ENCODE data around the gene IRX3. TPM values are rescaled to one million over a fixed set of nuclear protein-coding genes. Genes with fewer than 3 reads are reported as not detected.

The IRX3 gene
- total and polyA plus RNA-seq, 4 donors: 25.6 to 84.2 (median 56.8) TPM

- ATAC-seq (ENCODE audit: insufficient read depth, low FRiP score) (no peak), DNase-seq (peak in 1 of 3 donors; percentile 27)
- WGBS, 2 donors: 22 to 28% methylated on average over 56 to 57 of the region's 57 CpGs
- H3K9me3 ChIP-seq (ENCODE audit: control insufficient read depth in 4 of 4, insufficient read depth in 3 of 4, low read length in 3 of 4): peaks cover 0 to 5% (median 0%) of the 10 kb centered on the region in 4 donors
- H3K27me3 ChIP-seq (ENCODE audit: control insufficient read depth in 3 of 3, insufficient read depth in 3 of 3, low read length in 2 of 3): peaks cover 6 to 71% (median 68%) of the 10 kb centered on the region in 3 donors
- no peak overlapping the region for H3K27ac ChIP-seq (ENCODE audit: low read depth in 1 of 2, low read length in 1 of 2)
- no peak for TF ChIP-seq CTCF (IDR thresholded peaks at IDR 0.05; ENCODE audit: control extremely low read depth, extremely low read depth)
- peaks cover 0 to 17% (median 4%) of the 10 kb centered on the region in 5 donors for H3K4me1 ChIP-seq (ENCODE audit: control insufficient read depth in 5 of 5, insufficient read depth in 5 of 5, low read length in 5 of 5)
- no peaks in the 10 kb centered on the region for H3K36me3 ChIP-seq (ENCODE audit: control insufficient read depth in 4 of 4, insufficient read depth in 4 of 4, low read length in 4 of 4)
- H3K9ac ChIP-seq (ENCODE audit: insufficient read depth in 1 of 2, low read length in 2 of 2): no peak overlapping the region
- H3K4me3 ChIP-seq: no peak overlapping the region
Observed at GRCh38 chr16:54289242-54289944, 2.8 kb upstream of the IRX3 start.

- no peak overlapping the region for H3K27ac ChIP-seq (ENCODE audit: low read depth in 1 of 2, low read length in 1 of 2)
- peaks cover 0 to 5% (median 0%) of the 10 kb centered on the region in 4 donors for H3K9me3 ChIP-seq (ENCODE audit: control insufficient read depth in 4 of 4, insufficient read depth in 3 of 4, low read length in 3 of 4)
- 20 to 29% methylated on average over 25 of the region's 25 CpGs for WGBS, 2 donors
- peaks cover 6 to 68% (median 64%) of the 10 kb centered on the region in 3 donors for H3K27me3 ChIP-seq (ENCODE audit: control insufficient read depth in 3 of 3, insufficient read depth in 3 of 3, low read length in 2 of 3)
- DNase-seq (no peak), ATAC-seq (ENCODE audit: insufficient read depth, low FRiP score) (no peak)
- H3K9ac ChIP-seq (ENCODE audit: insufficient read depth in 1 of 2, low read length in 2 of 2): no peak overlapping the region
- H3K4me1 ChIP-seq (ENCODE audit: control insufficient read depth in 5 of 5, insufficient read depth in 5 of 5, low read length in 5 of 5): peaks cover 0 to 19% (median 4%) of the 10 kb centered on the region in 5 donors
- no peaks in the 10 kb centered on the region for H3K36me3 ChIP-seq (ENCODE audit: control insufficient read depth in 4 of 4, insufficient read depth in 4 of 4, low read length in 4 of 4)
- no peak for TF ChIP-seq CTCF (IDR thresholded peaks at IDR 0.05; ENCODE audit: control extremely low read depth, extremely low read depth)
- no peak overlapping the region for H3K4me3 ChIP-seq
Observed at GRCh38 chr16:54288835-54289241, 2.3 kb upstream of the IRX3 start.

GRCh38 chr16:54288030-54288834, 1.6 kb upstream of the IRX3 start:
- no peak overlapping the region for H3K27ac ChIP-seq (ENCODE audit: low read depth in 1 of 2, low read length in 1 of 2)
- no peaks in the 10 kb centered on the region for H3K36me3 ChIP-seq (ENCODE audit: control insufficient read depth in 4 of 4, insufficient read depth in 4 of 4, low read length in 4 of 4)
- H3K4me1 ChIP-seq (ENCODE audit: control insufficient read depth in 5 of 5, insufficient read depth in 5 of 5, low read length in 5 of 5): peaks cover 0 to 20% (median 4%) of the 10 kb centered on the region in 5 donors
- ATAC-seq (ENCODE audit: insufficient read depth, low FRiP score) (no peak), DNase-seq (peak in 1 of 3 donors; percentile 16)
- H3K9ac ChIP-seq (ENCODE audit: insufficient read depth in 1 of 2, low read length in 2 of 2): no peak overlapping the region
- H3K4me3 ChIP-seq: no peak overlapping the region
- WGBS, 2 donors: 25 to 34% methylated on average over 38 of the region's 38 CpGs
- peaks cover 6 to 69% (median 66%) of the 10 kb centered on the region in 3 donors for H3K27me3 ChIP-seq (ENCODE audit: control insufficient read depth in 3 of 3, insufficient read depth in 3 of 3, low read length in 2 of 3)
- TF ChIP-seq CTCF (IDR thresholded peaks at IDR 0.05; ENCODE audit: control extremely low read depth, extremely low read depth): no peak
- H3K9me3 ChIP-seq (ENCODE audit: control insufficient read depth in 4 of 4, insufficient read depth in 3 of 4, low read length in 3 of 4): peaks cover 0 to 5% (median 0%) of the 10 kb centered on the region in 4 donors

Measured in lung (tissue), 12 donors.